ENCODE results near the gene CNTNAP2. TPM values are rescaled to one million over a fixed set of nuclear protein-coding genes. Genes with fewer than 3 reads are reported as not detected.

CNTNAP2 gene
- total and polyA plus RNA-seq, 3 experiments from 2014 or later, result not detected

- Mint-ChIP-seq H3K4me3 (no peak overlapping the region), H3K4me1 (no peaks in the 10 kb centered on the region), H3K36me3 (no peaks in the 10 kb centered on the region), H3K27ac (no peak overlapping the region), H3K27me3 (no peaks in the 10 kb centered on the region), H3K9me3 (peaks cover 6 to 44% (median 15%) of the 10 kb centered on the region in 5 donors)
- no peak overlapping the region for H3K27ac ChIP-seq (ENCODE audit: low read depth, low read length)
- CTCF ChIA-PET, result no interaction called here
- no peak for DNase-seq
- H3K9me3 ChIP-seq (ENCODE audit: low read length), result no peaks in the 10 kb centered on the region
- H3K36me3 ChIP-seq (ENCODE audit: insufficient read depth, low read length), result no peaks in the 10 kb centered on the region
- no peaks in the 10 kb centered on the region for H3K4me1 ChIP-seq (ENCODE audit: insufficient read depth, low read length)
- no peak overlapping the region for H3K4me3 ChIP-seq (ENCODE audit: low read length)
- no peaks in the 10 kb centered on the region for H3K27me3 ChIP-seq (ENCODE audit: insufficient read depth, low read length, poor library complexity, severe bottlenecking)
- POLR2A ChIA-PET, result no interaction called here
These were observed 897.2 kb downstream of the CNTNAP2 start for GRCh38 chr7:147013825-147014224.

GRCh38 chr7:147014286-147014955, 897.8 kb downstream of the CNTNAP2 start:
- Mint-ChIP-seq H3K4me3 (no peak overlapping the region), H3K36me3 (no peaks in the 10 kb centered on the region), H3K9me3 (peaks cover 3 to 39% (median 15%) of the 10 kb centered on the region in 5 donors), H3K4me1 (no peaks in the 10 kb centered on the region), H3K27ac (no peak overlapping the region), H3K27me3 (no peaks in the 10 kb centered on the region)
- Histone ChIP-seq H3K9me3 (ENCODE audit: low read length) (no peaks in the 10 kb centered on the region), H3K27me3 (ENCODE audit: insufficient read depth, low read length, poor library complexity, severe bottlenecking) (no peaks in the 10 kb centered on the region), H3K4me1 (ENCODE audit: insufficient read depth, low read length) (no peaks in the 10 kb centered on the region), H3K4me3 (ENCODE audit: low read length) (no peak overlapping the region), H3K27ac (ENCODE audit: low read depth, low read length) (no peak overlapping the region), H3K36me3 (ENCODE audit: insufficient read depth, low read length) (no peaks in the 10 kb centered on the region)
- DNase-seq, result no peak
- ChIA-PET CTCF (no interaction called here), POLR2A (no interaction called here)

GRCh38 chr7:147015999-147016398, 899.4 kb downstream of the CNTNAP2 start:
- no peak overlapping the region for H3K4me3 Mint-ChIP-seq
- H3K27ac Mint-ChIP-seq, result no peak overlapping the region
- no peak for DNase-seq
- Histone ChIP-seq H3K4me1 (ENCODE audit: insufficient read depth, low read length) (no peaks in the 10 kb centered on the region), H3K9me3 (ENCODE audit: low read length) (no peaks in the 10 kb centered on the region), H3K36me3 (ENCODE audit: insufficient read depth, low read length) (no peaks in the 10 kb centered on the region), H3K27me3 (ENCODE audit: insufficient read depth, low read length, poor library complexity, severe bottlenecking) (no peaks in the 10 kb centered on the region), H3K4me3 (ENCODE audit: low read length) (no peak overlapping the region), H3K27ac (ENCODE audit: low read depth, low read length) (no peak overlapping the region)
- ChIA-PET CTCF (no interaction called here), POLR2A (no interaction called here)
- H3K27me3 Mint-ChIP-seq, result no peaks in the 10 kb centered on the region
- H3K36me3 Mint-ChIP-seq, result no peaks in the 10 kb centered on the region
- no peaks in the 10 kb centered on the region for H3K4me1 Mint-ChIP-seq
- H3K9me3 Mint-ChIP-seq, result peaks cover 1 to 39% (median 10%) of the 10 kb centered on the region in 5 donors

- no peaks in the 10 kb centered on the region for H3K27me3 ChIP-seq (ENCODE audit: insufficient read depth, low read length, poor library complexity, severe bottlenecking)
- no peaks in the 10 kb centered on the region for H3K36me3 ChIP-seq (ENCODE audit: insufficient read depth, low read length)
- no peaks in the 10 kb centered on the region for H3K9me3 ChIP-seq (ENCODE audit: low read length)
- POLR2A ChIA-PET, result no interaction called here
- no peak overlapping the region for H3K4me3 Mint-ChIP-seq
- DNase-seq, result no peak
- H3K36me3 Mint-ChIP-seq, result no peaks in the 10 kb centered on the region
- H3K4me3 ChIP-seq (ENCODE audit: low read length), result no peak overlapping the region
- H3K27me3 Mint-ChIP-seq, result no peaks in the 10 kb centered on the region
- peaks cover 2 to 19% (median 6%) of the 10 kb centered on the region in 5 donors for H3K9me3 Mint-ChIP-seq
- no peaks in the 10 kb centered on the region for H3K4me1 Mint-ChIP-seq
- CTCF ChIA-PET, result no interaction called here
- H3K4me1 ChIP-seq (ENCODE audit: insufficient read depth, low read length), result no peaks in the 10 kb centered on the region
- no peak overlapping the region for H3K27ac Mint-ChIP-seq
- H3K27ac ChIP-seq (ENCODE audit: low read depth, low read length), result no peak overlapping the region
These were observed 905.5 kb downstream of the CNTNAP2 start for GRCh38 chr7:147022056-147022455.

GRCh38 chr7:147023440-147023839, 906.8 kb downstream of the CNTNAP2 start:
- H3K36me3 Mint-ChIP-seq, result no peaks in the 10 kb centered on the region
- Histone ChIP-seq H3K27me3 (ENCODE audit: insufficient read depth, low read length, poor library complexity, severe bottlenecking) (no peaks in the 10 kb centered on the region), H3K4me1 (ENCODE audit: insufficient read depth, low read length) (no peaks in the 10 kb centered on the region), H3K4me3 (ENCODE audit: low read length) (no peak overlapping the region), H3K36me3 (ENCODE audit: insufficient read depth, low read length) (no peaks in the 10 kb centered on the region), H3K9me3 (ENCODE audit: low read length) (no peaks in the 10 kb centered on the region), H3K27ac (ENCODE audit: low read depth, low read length) (no peak overlapping the region)
- H3K4me1 Mint-ChIP-seq, result no peaks in the 10 kb centered on the region
- H3K9me3 Mint-ChIP-seq, result peaks cover 3 to 21% (median 9%) of the 10 kb centered on the region in 5 donors
- no peak overlapping the region for H3K4me3 Mint-ChIP-seq
- H3K27me3 Mint-ChIP-seq, result no peaks in the 10 kb centered on the region
- no peak for DNase-seq
- ChIA-PET CTCF (no interaction called here), POLR2A (no interaction called here)
- H3K27ac Mint-ChIP-seq, result no peak overlapping the region

DNA sequence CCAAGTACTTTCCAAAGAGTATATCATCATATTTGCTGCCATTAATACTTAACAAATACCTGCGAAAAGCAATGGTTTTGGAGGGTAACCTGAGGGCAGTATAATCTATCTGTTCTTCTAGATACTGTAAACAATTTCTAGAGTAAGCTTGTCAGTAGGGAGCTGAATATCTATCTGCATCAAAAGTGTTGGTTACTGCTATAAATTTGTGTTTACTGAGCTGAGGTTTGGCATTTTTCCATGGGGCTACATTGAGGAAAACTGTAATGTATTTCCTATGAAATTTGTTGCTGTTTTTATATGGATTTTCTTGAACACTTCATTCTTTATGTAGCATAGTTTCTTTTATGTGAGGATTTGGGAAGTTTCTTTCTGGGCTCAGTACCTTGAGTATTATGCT, 913.4 kb downstream of the CNTNAP2 start:
- H3K36me3 ChIP-seq (ENCODE audit: insufficient read depth, low read length), result no peaks in the 10 kb centered on the region
- H3K27ac ChIP-seq (ENCODE audit: low read depth, low read length), result no peak overlapping the region
- no peaks in the 10 kb centered on the region for H3K4me1 ChIP-seq (ENCODE audit: insufficient read depth, low read length)
- Mint-ChIP-seq H3K9me3 (peaks cover 5 to 36% (median 12%) of the 10 kb centered on the region in 5 donors), H3K36me3 (no peaks in the 10 kb centered on the region), H3K27ac (no peak overlapping the region), H3K27me3 (no peaks in the 10 kb centered on the region), H3K4me1 (no peaks in the 10 kb centered on the region), H3K4me3 (no peak overlapping the region)
- H3K4me3 ChIP-seq (ENCODE audit: low read length), result no peak overlapping the region
- ChIA-PET POLR2A (no interaction called here), CTCF (no interaction called here)
- no peaks in the 10 kb centered on the region for H3K9me3 ChIP-seq (ENCODE audit: low read length)
- no peak for DNase-seq
- H3K27me3 ChIP-seq (ENCODE audit: insufficient read depth, low read length, poor library complexity, severe bottlenecking), result no peaks in the 10 kb centered on the region

DNA sequence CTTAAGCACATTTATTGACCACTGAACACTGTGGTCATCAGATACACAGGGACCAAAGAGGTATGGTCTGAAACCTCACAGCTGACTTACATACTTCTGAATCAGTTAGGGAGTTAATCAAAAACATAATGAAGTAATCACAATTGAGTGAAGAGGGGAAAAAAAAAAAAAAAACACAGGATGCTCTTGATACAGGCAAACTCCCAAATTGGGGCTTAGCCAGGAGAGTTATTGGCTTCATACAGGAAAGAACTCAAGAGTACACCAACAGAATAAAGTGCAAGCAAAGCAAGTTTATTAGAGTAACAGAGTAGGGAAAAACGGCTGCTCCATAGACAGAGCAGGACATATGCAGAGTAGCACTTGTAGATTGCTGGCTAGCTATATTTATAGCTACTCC, 917.0 kb downstream of the CNTNAP2 start:
- no peak for DNase-seq
- no peaks in the 10 kb centered on the region for H3K36me3 Mint-ChIP-seq
- H3K9me3 ChIP-seq (ENCODE audit: low read length), result no peaks in the 10 kb centered on the region
- H3K36me3 ChIP-seq (ENCODE audit: insufficient read depth, low read length), result no peaks in the 10 kb centered on the region
- H3K4me1 Mint-ChIP-seq, result no peaks in the 10 kb centered on the region
- no peak overlapping the region for H3K4me3 Mint-ChIP-seq
- CTCF ChIA-PET, result no interaction called here
- no peak overlapping the region for H3K27ac ChIP-seq (ENCODE audit: low read depth, low read length)
- peaks cover under 1 to 30% (median 4%) of the 10 kb centered on the region in 5 donors for H3K9me3 Mint-ChIP-seq
- POLR2A ChIA-PET, result no interaction called here
- H3K4me3 ChIP-seq (ENCODE audit: low read length), result no peak overlapping the region
- H3K27me3 Mint-ChIP-seq, result no peaks in the 10 kb centered on the region
- H3K27me3 ChIP-seq (ENCODE audit: insufficient read depth, low read length, poor library complexity, severe bottlenecking), result no peaks in the 10 kb centered on the region
- H3K27ac Mint-ChIP-seq, result no peak overlapping the region
- no peaks in the 10 kb centered on the region for H3K4me1 ChIP-seq (ENCODE audit: insufficient read depth, low read length)

DNA sequence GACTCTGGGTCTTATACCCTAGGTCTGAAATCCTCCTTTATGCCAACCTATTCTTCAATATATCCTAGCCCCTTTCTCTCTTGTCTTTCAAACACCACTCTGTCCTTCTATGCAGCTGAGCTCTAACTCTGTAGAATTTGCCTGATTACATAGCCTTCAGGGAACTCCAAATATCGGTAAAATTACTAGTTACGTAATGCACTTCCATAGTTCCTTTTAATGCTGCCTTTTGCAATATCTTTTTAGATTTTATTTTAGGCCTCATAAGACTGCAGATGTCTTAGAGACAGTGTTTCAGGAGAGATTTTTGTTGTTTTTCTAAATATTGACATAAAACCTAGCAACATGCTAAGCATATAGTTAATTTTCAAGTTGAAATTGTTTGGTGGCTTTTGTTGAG, 924.8 kb downstream of the CNTNAP2 start:
- H3K27me3 Mint-ChIP-seq, result no peaks in the 10 kb centered on the region
- no peak for DNase-seq
- no peak overlapping the region for H3K4me3 ChIP-seq (ENCODE audit: low read length)
- H3K9me3 Mint-ChIP-seq, result peaks cover 7 to 30% (median 11%) of the 10 kb centered on the region in 5 donors
- no peak overlapping the region for H3K4me3 Mint-ChIP-seq
- ChIA-PET CTCF (no interaction called here), POLR2A (no interaction called here)
- H3K36me3 ChIP-seq (ENCODE audit: insufficient read depth, low read length), result no peaks in the 10 kb centered on the region
- H3K27ac ChIP-seq (ENCODE audit: low read depth, low read length), result no peak overlapping the region
- no peaks in the 10 kb centered on the region for H3K27me3 ChIP-seq (ENCODE audit: insufficient read depth, low read length, poor library complexity, severe bottlenecking)
- no peaks in the 10 kb centered on the region for H3K4me1 ChIP-seq (ENCODE audit: insufficient read depth, low read length)
- no peak overlapping the region for H3K27ac Mint-ChIP-seq
- no peaks in the 10 kb centered on the region for H3K4me1 Mint-ChIP-seq
- no peaks in the 10 kb centered on the region for H3K9me3 ChIP-seq (ENCODE audit: low read length)
- no peaks in the 10 kb centered on the region for H3K36me3 Mint-ChIP-seq

DNA sequence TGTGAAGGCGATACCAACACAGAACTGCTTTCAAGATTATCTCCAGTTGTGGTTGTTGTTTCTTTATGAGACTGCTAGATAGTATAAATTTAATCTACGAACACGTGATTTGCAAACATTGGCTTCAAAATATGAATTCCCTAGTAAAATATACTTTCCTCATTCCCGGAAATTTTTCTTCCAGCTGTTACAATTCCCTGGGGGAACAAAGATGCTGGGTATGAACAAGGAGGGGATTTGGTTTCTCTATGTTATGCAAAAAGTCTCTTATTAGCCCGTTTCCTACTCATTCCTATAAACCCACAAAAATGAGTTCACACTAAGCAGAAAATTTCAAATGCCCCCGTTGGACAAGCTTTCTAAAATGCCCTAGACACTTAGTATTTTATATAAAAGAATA, 928.3 kb downstream of the CNTNAP2 start:
- no peaks in the 10 kb centered on the region for H3K4me1 ChIP-seq (ENCODE audit: insufficient read depth, low read length)
- ChIA-PET CTCF (no interaction called here), POLR2A (no interaction called here)
- H3K27ac ChIP-seq (ENCODE audit: low read depth, low read length), result no peak overlapping the region
- no peak overlapping the region for H3K27ac Mint-ChIP-seq
- H3K36me3 ChIP-seq (ENCODE audit: insufficient read depth, low read length), result no peaks in the 10 kb centered on the region
- H3K27me3 ChIP-seq (ENCODE audit: insufficient read depth, low read length, poor library complexity, severe bottlenecking), result no peaks in the 10 kb centered on the region
- DNase-seq, result no peak
- peaks cover 8 to 40% (median 15%) of the 10 kb centered on the region in 5 donors for H3K9me3 Mint-ChIP-seq
- H3K9me3 ChIP-seq (ENCODE audit: low read length), result no peaks in the 10 kb centered on the region
- no peaks in the 10 kb centered on the region for H3K4me1 Mint-ChIP-seq
- no peaks in the 10 kb centered on the region for H3K36me3 Mint-ChIP-seq
- H3K27me3 Mint-ChIP-seq, result no peaks in the 10 kb centered on the region
- no peak overlapping the region for H3K4me3 ChIP-seq (ENCODE audit: low read length)
- no peak overlapping the region for H3K4me3 Mint-ChIP-seq

All from CD8-positive, alpha-beta memory T cell (primary cell).